ENCODE measurements around the gene GNMT.
"Not testable (repeated sequence)": the region's sequence is repeated elsewhere in the genome, so short reads cannot be mapped to it uniquely, and the experiment has no call there.

The GNMT gene

GRCh38 chr6:42993445-42993844 is 32.9 kb downstream of the GNMT start:
- TF ChIP-seq CTCF (IDR thresholded peaks at IDR 0.05; ENCODE audit: low read length, missing control alignments): no peak
- no peak overlapping the region for H3K4me3 ChIP-seq (replicated peaks; ENCODE audit: low read depth, low read length)
- DNase-seq (ENCODE audit: low read depth): no peak

GRCh38 chr6:42996513-42996912 is 36.0 kb downstream of the GNMT start:
- H3K4me3 ChIP-seq (replicated peaks; ENCODE audit: low read depth, low read length): no peak overlapping the region
- DNase-seq (ENCODE audit: low read depth): no peak
- peak; percentile 18 for TF ChIP-seq CTCF (IDR thresholded peaks at IDR 0.05; ENCODE audit: low read length, missing control alignments)

- not testable (repeated sequence) for DNase-seq (ENCODE audit: low read depth); H3K4me3 ChIP-seq (replicated peaks; ENCODE audit: low read depth, low read length)
These were observed 37.7 kb downstream of the GNMT start for GRCh38 chr6:42998205-42998604.

GRCh38 chr6:43001843-43002242 is 41.3 kb downstream of the GNMT start:
- TF ChIP-seq CTCF (IDR thresholded peaks at IDR 0.05; ENCODE audit: low read length, missing control alignments): no peak
- no peak for DNase-seq (ENCODE audit: low read depth)
- H3K4me3 ChIP-seq (replicated peaks; ENCODE audit: low read depth, low read length): no peak overlapping the region

- no peak overlapping the region for H3K4me3 ChIP-seq (replicated peaks; ENCODE audit: low read depth, low read length)
- no peak for DNase-seq (ENCODE audit: low read depth)
- TF ChIP-seq CTCF (IDR thresholded peaks at IDR 0.05; ENCODE audit: low read length, missing control alignments): no peak
These were observed 45.3 kb downstream of the GNMT start for GRCh38 chr6:43005844-43006243.

- TF ChIP-seq CTCF (IDR thresholded peaks at IDR 0.05; ENCODE audit: low read length, missing control alignments): no peak
- DNase-seq (ENCODE audit: low read depth): no peak
- H3K4me3 ChIP-seq (replicated peaks; ENCODE audit: low read depth, low read length): no peak overlapping the region
These were observed 45.7 kb downstream of the GNMT start for GRCh38 chr6:43006251-43006650.

GRCh38 chr6:43007126-43007525 is 46.6 kb downstream of the GNMT start:
- no peak for TF ChIP-seq CTCF (IDR thresholded peaks at IDR 0.05; ENCODE audit: low read length, missing control alignments)
- DNase-seq (ENCODE audit: low read depth): no peak
- no peak overlapping the region for H3K4me3 ChIP-seq (replicated peaks; ENCODE audit: low read depth, low read length)

- H3K4me3 ChIP-seq (replicated peaks; ENCODE audit: low read depth, low read length): no peak overlapping the region
- peak; percentile 60 for TF ChIP-seq CTCF (IDR thresholded peaks at IDR 0.05; ENCODE audit: low read length, missing control alignments)
- peak; percentile 59 for DNase-seq (ENCODE audit: low read depth)
These were observed 48.6 kb downstream of the GNMT start for GRCh38 chr6:43009124-43009523.

Data from fibroblast of pulmonary artery (primary cell).